ENCODE data around the gene BSND.

- TF ChIP-seq CTCF (tag by site-specific recombination; IDR thresholded peaks at IDR 0.05) (no peak), MYNN (tag by site-specific recombination; IDR thresholded peaks at IDR 0.05; ENCODE audit: borderline replicate concordance) (no peak), ZNF501 (tag by site-specific recombination; IDR thresholded peaks at IDR 0.05) (no peak), ZNF398 (tag by site-specific recombination; IDR thresholded peaks at IDR 0.05) (no peak)
Measured at GRCh38 chr1:54979327-54979891, 19.3 kb upstream of the BSND start.

Data from HEK293 (cell line).